ENCODE results near the gene MAPK4.
"Not testable (repeated sequence)": the region's sequence is repeated elsewhere in the genome, so short reads cannot be mapped to it uniquely, and the experiment has no call there.

The MAPK4 gene

GRCh38 chr18:50594012-50594411 lies 34.1 kb downstream of the MAPK4 start:
- TF ChIP-seq ZNF274 (IDR thresholded peaks at IDR 0.05; ENCODE audit: low read depth, low read length): no peak
- H3K4me3 ChIP-seq (ENCODE audit: low read length): no peak overlapping the region

DNA sequence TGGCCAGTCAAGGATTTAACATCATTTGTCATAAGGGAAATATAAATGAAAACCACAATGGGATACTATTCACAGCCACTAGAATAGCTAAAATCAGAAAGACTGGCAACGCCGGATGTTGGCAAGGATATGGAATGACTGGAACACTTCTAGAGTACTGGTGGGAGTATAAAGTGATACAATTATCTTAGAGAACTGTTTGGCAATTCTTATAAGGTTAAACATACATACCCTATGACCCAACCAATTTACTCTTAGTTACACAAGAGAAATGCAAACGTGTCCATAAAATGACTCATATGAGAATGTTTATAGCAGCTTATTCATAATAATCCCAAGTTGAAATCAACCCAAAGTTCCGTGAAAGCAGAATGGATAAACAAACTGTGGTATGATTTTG lies 35.1 kb downstream of the MAPK4 start:
- H3K4me3 ChIP-seq (ENCODE audit: low read length): no peak overlapping the region
- TF ChIP-seq ZNF274 (IDR thresholded peaks at IDR 0.05; ENCODE audit: low read depth, low read length): no peak

- no peak for TF ChIP-seq ZNF274 (IDR thresholded peaks at IDR 0.05; ENCODE audit: low read depth, low read length)
- H3K4me3 ChIP-seq (ENCODE audit: low read length): no peak overlapping the region
Measured at GRCh38 chr18:50602466-50602865, 42.6 kb downstream of the MAPK4 start.

DNA sequence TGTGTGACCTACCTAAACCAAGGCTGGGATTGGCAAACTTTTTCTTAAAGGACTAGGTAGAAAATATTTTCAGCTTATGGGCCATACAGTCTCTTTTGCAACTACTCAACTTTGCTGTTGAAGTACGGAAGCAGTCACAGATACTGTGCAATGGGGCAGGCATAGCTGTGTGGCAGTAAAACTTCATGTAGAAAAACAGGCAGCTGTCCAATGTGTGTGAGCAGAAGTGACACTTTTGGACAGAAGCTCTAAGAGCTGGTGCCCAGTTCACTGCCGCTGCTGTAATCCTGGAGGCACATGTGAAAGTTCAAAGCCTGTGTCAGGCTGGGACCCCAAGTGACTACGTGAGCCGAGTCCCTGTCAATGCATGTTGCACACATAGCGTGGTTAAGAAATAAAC lies 46.7 kb downstream of the MAPK4 start:
- H3K4me3 ChIP-seq (ENCODE audit: low read length): no peak overlapping the region
- no peak for TF ChIP-seq ZNF274 (IDR thresholded peaks at IDR 0.05; ENCODE audit: low read depth, low read length)

DNA sequence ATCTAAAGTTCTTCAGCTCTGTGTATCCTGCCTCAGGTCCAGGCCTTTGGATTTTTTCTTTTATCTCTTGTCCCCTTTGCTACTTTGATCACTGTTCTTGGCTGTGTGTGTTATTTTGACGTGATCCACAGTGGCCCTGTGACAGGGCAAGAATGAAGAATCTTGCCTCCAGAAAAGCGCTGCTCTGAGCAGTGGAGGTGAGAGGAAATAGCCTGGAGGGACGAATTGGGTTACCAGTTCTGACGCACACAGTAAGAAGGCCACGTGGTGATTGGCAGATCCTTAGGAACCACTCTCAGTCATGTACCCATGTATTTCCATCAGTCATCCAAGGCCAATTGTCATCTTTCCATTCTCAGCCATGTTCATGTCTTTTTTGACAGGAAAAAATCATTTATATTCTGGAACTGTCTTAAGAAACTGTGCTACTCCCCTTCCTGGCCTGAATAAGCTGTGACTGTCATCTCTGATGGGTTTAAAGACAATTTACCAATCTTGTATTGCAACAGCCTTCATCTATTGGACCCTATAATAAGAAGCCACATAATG lies 47.6 kb downstream of the MAPK4 start:
- no peak for TF ChIP-seq ZNF274 (IDR thresholded peaks at IDR 0.05; ENCODE audit: low read depth, low read length)
- H3K4me3 ChIP-seq (ENCODE audit: low read length): no peak overlapping the region

GRCh38 chr18:50609171-50609570 lies 49.3 kb downstream of the MAPK4 start:
- not testable (repeated sequence) for H3K4me3 ChIP-seq (ENCODE audit: low read length)

- no peak overlapping the region for H3K4me3 ChIP-seq (ENCODE audit: low read length)
- no peak for TF ChIP-seq ZNF274 (IDR thresholded peaks at IDR 0.05; ENCODE audit: low read depth, low read length)
Measured at GRCh38 chr18:50610349-50610748, 50.5 kb downstream of the MAPK4 start.

DNA sequence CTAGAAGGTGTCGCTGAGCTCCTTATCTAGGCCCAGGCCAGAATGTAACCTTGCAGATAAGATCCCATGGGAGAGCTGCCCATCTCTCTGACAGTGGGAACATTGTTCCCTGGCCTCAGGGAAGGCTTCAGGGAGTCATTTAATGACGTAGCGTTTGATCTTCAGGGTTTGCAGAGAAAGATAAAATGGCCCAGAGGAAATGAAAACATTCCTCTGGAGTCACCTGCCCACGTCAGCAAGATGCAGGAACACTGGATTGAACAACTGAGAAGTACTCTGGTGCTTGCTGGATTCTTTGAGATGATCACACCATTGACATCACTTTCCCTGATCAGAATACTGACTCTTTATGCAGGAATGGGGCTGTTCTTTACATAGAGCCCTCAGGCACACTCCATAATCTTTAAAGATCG lies 51.6 kb downstream of the MAPK4 start:
- no peak for TF ChIP-seq ZNF274 (IDR thresholded peaks at IDR 0.05; ENCODE audit: low read depth, low read length)
- no peak overlapping the region for H3K4me3 ChIP-seq (ENCODE audit: low read length)

GRCh38 chr18:50614838-50615237 lies 55.0 kb downstream of the MAPK4 start:
- no peak overlapping the region for H3K4me3 ChIP-seq (ENCODE audit: low read length)
- TF ChIP-seq ZNF274 (IDR thresholded peaks at IDR 0.05; ENCODE audit: low read depth, low read length): no peak

DNA sequence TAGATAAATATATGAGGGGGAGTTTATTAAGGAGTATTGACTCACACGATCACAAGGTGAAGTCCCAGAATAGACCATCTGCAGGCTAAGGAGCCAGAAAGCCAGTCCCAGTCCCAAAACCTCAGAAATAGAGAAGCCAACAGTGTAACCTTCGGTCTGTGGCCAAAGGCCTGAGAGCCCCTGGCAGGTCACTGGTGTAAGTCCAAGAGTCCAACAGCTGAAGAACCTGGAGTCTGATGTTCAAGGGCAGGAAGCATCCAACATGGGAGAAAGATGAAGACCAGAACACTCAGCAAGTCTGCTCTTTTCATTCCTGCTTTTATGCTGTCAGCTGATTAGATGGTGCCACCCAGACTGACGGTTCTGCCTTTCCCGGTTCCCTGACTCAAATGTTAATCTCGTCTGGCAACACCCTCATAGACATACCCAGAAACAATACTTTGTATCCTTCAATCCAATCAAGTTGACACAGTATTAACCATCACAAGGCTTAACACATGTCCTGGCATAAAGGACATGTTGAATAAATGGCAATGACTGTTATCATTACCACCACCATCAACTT lies 56.7 kb downstream of the MAPK4 start:
- no peak overlapping the region for H3K4me3 ChIP-seq (ENCODE audit: low read length)
- TF ChIP-seq ZNF274 (IDR thresholded peaks at IDR 0.05; ENCODE audit: low read depth, low read length): no peak

- no peak overlapping the region for H3K4me3 ChIP-seq (ENCODE audit: low read length)
- no peak for TF ChIP-seq ZNF274 (IDR thresholded peaks at IDR 0.05; ENCODE audit: low read depth, low read length)
Measured at GRCh38 chr18:50619861-50620275, 60.0 kb downstream of the MAPK4 start.

- TF ChIP-seq ZNF274 (IDR thresholded peaks at IDR 0.05; ENCODE audit: low read depth, low read length): no peak
- no peak overlapping the region for H3K4me3 ChIP-seq (ENCODE audit: low read length)
Measured at GRCh38 chr18:50620319-50620718, 60.4 kb downstream of the MAPK4 start.

GRCh38 chr18:50621366-50621765 lies 61.5 kb downstream of the MAPK4 start:
- no peak overlapping the region for H3K4me3 ChIP-seq (ENCODE audit: low read length)
- TF ChIP-seq ZNF274 (IDR thresholded peaks at IDR 0.05; ENCODE audit: low read depth, low read length): no peak

DNA sequence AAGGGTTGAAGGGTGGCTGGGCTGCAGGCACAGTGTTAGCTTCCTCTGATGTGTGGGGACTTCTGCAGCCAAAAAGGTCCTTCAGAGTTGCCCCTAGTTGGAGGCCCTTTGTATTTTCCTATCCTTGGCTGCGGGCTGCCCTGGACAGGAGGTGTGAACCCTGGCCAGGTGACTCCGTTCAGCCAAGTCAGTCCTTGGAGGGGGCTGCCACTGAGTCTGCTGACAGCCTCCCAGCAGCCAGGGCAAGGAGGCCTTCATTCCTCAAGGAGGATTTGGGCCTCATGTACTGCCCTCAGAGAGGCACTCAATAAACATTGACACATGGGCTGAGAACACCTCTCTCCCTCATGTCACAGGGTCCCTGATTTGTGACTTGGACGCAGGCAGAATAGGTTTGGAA lies 62.4 kb downstream of the MAPK4 start:
- no peak overlapping the region for H3K4me3 ChIP-seq (ENCODE audit: low read length)
- TF ChIP-seq ZNF274 (IDR thresholded peaks at IDR 0.05; ENCODE audit: low read depth, low read length): no peak

DNA sequence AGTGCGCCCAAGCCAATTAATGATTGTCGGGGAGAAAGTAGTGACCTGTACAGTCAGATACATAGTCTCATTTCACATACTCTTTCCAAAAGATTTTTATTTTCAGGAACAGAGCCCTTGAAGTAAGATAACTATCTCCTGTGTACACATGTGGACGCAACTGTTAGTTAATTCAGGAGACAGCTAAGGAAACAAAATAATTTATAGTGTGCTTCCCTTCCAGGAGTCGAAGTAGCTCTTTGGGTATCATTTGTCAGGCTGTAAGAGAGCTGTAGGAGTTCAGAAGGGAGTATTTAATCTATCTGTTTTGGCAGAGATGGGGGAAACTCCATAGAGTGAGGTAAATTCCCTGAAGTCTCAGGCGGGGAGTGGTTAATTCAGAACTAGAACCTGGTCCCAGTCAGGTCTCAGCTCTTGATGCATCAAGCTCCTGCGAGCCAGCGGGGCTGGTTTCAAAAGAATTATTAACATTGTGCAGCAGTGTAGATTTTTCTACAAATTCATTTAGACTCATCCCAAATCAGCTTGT lies 63.0 kb downstream of the MAPK4 start:
- no peak overlapping the region for H3K4me3 ChIP-seq (ENCODE audit: low read length)
- no peak for TF ChIP-seq ZNF274 (IDR thresholded peaks at IDR 0.05; ENCODE audit: low read depth, low read length)

All from GM08714 (cell line).